DMS53 treated with DMSO at 0.1 percent for 48 hours (cell line): ENCODE data around the gene ADAM12.

Experiments used
- DNase-seq: peaks from one replicate; lab custom pipeline; 2025; ENCODE audit not compliant: unreplicated experiment; lab: John Stamatoyannopoulos, UW

ADAM12 gene

DNA sequence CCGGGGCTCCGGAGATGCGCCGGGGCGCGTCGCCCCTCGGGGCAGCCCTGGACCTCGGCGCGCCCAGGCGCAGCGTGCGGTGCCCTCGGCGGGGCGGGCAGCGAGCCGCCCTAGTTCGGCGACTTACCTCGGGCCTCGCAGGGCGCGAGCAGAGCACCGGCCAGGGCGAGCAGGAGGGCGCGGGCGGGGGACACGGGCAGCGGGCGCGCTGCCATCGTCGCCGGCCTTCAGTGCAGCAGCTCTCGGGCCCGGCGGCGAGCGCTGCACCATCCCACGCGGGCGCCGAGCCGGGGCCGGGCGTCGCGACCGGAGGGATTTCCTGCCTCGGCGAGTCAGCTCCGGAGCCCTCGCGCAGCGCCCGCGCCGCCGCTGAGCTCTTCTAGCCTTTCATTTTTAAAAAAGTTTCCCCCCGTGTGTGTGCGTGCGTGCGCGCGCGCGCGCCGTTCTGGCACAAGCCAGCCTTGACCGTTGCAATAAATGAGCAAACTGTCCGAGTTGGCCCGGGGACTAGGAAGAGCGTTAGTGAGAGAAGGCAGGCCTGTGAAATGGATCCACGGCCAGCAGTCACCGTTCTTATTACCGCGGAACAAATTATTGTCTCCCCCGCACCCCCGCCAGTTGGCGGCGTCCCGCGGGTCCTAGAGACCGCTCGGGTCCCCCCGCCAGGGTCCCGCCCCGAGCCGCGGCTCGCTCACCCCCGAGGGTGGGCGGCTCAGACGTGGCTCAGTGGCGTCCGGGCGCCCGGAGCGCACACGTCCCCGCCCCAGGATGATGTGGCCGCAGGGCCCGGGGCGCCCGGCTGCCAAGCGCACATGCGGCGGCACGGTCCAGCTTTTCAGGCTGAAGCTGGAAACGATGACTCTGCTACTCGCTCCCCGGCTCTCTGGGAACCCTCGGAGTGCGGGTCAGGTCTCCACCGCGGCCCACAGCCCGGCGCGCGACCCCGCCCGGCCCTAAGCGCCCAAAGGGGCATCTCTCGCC lies at the start of gene ADAM12:
TSS of gene ADAM12 (minus strand) at position 547 of the 981 bp plus-strand sequence. CDS start at position 215, 332 bp downstream.
- DNase-seq, result no peak

GRCh38 chr10:126437635-126438406 lies 49.5 kb upstream of the ADAM12 start:
- no peak for DNase-seq

DNA sequence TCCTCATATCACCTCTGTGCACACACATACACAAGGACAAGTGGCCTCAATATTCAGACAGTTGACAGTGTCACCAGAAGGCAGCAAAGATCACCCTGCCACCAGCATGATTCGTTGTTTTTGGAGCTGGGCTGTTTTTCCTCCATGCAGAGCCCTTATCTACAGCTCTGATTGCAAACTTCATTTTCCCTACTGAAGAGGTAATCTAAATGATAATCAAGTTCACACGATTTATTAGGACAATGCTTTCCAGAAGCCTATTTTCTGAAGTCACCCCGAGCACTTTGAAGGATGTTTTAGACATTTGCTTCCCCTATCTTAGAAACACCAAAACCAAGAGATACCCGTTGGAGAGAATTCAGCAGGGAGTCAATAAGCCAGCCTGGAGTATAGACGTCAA lies 46.0 kb upstream of the ADAM12 start:
- DNase-seq, result no peak

DNA sequence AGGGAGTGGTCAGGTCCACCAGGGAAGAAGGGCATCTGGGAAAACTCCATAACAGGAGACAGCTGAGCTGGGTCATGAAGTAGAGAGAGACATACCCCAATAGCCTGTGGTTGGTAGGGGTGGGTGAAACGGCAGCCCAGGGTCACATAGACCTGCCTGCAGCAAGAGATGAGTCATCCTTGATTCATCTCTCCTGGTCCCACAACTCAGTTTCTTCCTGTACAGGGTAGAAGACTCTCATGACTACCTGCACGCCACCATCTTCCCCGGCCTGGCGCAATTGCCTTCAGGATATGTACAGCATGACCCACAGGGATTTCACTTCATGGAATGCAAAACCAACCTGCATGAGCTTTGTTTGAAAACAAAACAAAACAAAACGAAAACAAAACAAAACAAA lies 45.1 kb upstream of the ADAM12 start:
- no peak for DNase-seq

GRCh38 chr10:126432507-126432906 lies 44.2 kb upstream of the ADAM12 start:
- no peak for DNase-seq

- DNase-seq, result no peak
Observed at GRCh38 chr10:126431816-126432215, 43.5 kb upstream of the ADAM12 start.

DNA sequence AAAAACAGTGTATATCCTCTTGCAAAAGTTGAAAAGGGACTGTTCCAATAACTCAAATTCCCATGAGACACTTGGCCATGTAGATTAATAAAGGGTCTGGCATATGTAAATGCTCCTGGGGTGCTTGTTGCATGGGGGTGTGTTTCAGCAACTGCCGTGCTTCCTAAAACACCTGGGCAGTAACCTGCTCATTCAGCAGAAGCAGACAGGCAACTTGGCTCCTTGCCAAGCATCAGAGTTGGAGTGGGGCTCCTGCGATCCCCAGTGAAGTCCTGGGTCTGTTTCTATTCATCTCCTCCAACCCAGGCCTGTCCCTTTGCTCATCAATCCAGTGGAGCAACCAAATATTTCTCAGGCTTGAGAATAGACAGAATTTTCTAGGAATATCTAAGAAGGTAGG lies 42.2 kb upstream of the ADAM12 start:
- no peak for DNase-seq

GRCh38 chr10:126429275-126429674 lies 41.0 kb upstream of the ADAM12 start:
- no peak for DNase-seq

DNA sequence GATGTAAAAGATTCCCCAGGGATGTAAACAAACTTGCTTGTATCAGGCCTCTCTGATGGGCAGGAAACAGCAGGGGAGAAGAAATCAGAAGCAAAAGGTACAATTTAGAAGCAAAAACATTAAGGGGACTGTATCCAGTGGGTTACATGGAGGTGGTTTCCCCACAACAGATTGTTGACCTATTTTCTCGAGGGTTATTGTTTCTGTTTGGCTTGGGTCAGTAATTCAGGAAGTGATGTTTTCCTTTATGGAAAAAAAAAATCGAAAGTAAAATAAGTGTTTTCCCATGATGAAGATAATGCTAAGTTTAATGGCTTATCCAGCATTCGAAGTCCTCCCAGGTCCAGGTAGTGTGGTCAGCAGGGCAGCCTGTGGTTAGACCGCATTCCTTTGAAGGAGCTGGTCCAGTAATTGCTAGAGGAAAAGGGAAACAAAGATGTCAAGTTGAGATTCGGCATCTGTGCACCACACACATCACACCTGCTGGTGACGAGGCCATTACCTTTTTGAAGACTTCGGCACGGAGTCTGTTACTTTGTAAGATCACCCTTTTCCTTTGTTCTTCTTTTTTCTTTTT lies 37.3 kb upstream of the ADAM12 start:
- no peak for DNase-seq

- DNase-seq, result no peak
Observed at GRCh38 chr10:126425032-126425431, 36.8 kb upstream of the ADAM12 start.

GRCh38 chr10:126423732-126424491 lies 35.6 kb upstream of the ADAM12 start:
- DNase-seq, result no peak

DNA sequence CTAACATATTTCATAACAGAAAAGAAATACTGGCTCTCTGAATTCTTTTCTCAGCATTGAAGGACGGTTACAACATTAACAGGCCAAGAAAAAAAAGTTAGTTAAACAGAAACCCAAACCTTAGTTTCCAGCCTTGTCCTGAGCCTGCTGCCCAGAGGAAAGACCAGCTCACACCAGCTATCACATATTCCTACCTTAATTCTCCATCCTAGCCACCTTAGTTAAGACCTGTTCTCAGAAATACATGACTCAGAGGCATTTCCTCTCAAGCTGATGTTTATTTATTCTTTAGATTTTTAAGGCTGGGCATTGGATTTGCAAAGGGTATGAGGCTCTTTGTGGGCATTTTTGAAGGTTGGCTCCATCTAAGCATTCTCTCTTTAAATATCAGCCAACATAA lies 34.3 kb upstream of the ADAM12 start:
- DNase-seq, result no peak

DNA sequence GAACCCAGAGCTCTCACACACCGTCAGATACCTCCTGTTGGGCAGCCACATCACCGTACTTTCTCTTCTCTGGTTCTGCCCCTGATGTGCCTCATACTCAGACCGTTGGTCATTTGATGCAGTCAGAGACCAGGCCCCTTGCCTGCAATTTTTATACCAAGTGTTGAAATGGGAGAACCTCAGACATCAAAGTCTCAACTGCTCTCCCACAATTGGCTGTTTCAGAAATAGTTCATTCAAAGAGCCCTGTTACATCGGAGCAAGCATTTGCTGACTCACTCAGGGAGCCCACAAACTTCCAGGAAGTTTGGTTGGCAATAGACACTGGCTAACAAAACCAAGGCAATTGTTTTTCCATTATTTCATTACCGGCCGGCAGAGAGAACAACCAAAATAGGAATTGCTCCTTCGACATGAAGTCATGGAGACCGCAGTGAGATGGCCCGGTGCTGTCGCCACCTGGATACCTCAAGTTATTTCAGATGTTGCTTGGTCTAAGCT lies 33.5 kb upstream of the ADAM12 start:
- no peak for DNase-seq

DNA sequence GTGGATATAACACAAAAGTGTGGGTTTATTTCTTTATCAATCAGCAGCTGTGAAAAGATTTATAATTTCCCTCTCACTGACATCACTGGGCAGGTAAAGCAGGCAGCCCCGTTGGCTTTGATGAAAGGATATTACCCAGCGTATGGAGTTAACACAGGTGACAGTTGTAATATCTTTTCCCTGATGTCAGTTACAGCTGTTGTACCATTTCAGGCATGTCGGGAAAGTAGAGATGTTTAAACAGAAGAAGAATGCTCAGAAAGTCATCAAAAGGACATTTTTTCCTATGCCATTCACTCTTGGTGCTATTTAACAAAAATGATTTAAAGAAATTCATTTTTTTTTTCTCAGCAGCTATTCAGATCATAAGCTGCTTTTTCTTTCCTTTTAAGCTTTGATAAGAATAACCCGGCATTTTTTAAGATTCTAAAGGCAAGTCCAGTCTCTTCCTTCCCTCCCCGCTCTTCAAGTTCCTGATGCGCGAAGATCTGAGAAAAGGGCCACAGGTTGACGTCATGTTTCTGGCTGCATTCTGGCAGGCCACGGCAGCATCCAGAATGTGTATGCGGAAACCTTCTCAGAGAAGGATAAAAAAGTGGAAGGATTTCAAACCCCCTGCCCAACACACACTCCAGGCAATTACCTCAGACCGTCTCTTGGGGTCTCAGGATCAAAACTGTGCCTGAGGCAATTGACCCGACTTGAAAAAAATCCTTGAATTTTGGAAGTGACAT lies 32.5 kb upstream of the ADAM12 start:
- DNase-seq, result no peak

GRCh38 chr10:126417220-126417825 lies 29.0 kb upstream of the ADAM12 start:
- DNase-seq, result no peak

- DNase-seq, result no peak
Observed at GRCh38 chr10:126409821-126410220, 21.5 kb upstream of the ADAM12 start.

- no peak for DNase-seq
Observed at GRCh38 chr10:126408953-126409641, 20.8 kb upstream of the ADAM12 start.

GRCh38 chr10:126407831-126408230 lies 19.6 kb upstream of the ADAM12 start:
- no peak for DNase-seq

- no peak for DNase-seq
Observed at GRCh38 chr10:126405239-126405775, 17.0 kb upstream of the ADAM12 start.
